K562 (cell line): ENCODE measurements around the gene ZC3H12A. TPM values are rescaled to one million over a fixed set of nuclear protein-coding genes. Genes with fewer than 3 reads are reported as not detected.
A peak's percentile ranks its signal among the peaks of the same experiment; 100 is the strongest.

ENCODE experiments used
- ATAC-seq: fragments of 200-7000 bp; cut with Tn5 transposase; 3 replicates; pipeline ENCODE4 v1.9.1; 2020; ENCODE audit warnings: moderate library complexity
- BruUV-seq: library from RNA; stranded (reverse); fragments of 400-500 nt; replicated peaks from 2 replicates; lab custom pipeline; 2021; lab: Mats Ljungman, UMichigan
- CTCF ChIA-PET: fragments of 300-600 bp; formaldehyde crosslinking; extraction: SDS; loops from one replicate; lab custom pipeline; 2021; ENCODE audit warnings: low intra/inter-chr PET ratio; lab: Yijun Ruan, JAX
- POLR2A ChIA-PET: fragments of 300-600, 350-650 bp; sonication (Branson Sonifier 250); formaldehyde crosslinking; extraction: SDS; loops from one replicate; lab custom pipeline; 2021; ENCODE audit warnings: antibody characterized with exemption, inconsistent platforms; lab: Yijun Ruan, JAX
- DNase-seq, 4 experiments: peaks; one replicate each; pipeline versions ENCODE4 v3.0.0 to v3.0.0-alpha.2; 2011 to 2018; ENCODE audit warnings: low spot score in 3 of 4, mixed read lengths in 3 of 4; ENCODE audit errors: extremely low read depth in 1 of 4
- FAIRE-seq: peaks from 2 replicates; lab custom pipeline; 2011; peaks lifted over from hg19 to GRCh38; lab: Jason Lieb, UNC
- H2AFZ ChIP-seq: 2 replicates; pipeline ENCODE4 v1.6.0; 2011; ENCODE audit warnings: low read depth, low read length, control low read depth, inconsistent platforms
- H3K27ac ChIP-seq: fragments of 200-600 bp; 3 replicates; pipeline ENCODE4 v1.8.0; 2011; ENCODE audit warnings: low read depth, mild to moderate bottlenecking, control low read depth, inconsistent platforms, low read length, moderate library complexity, mixed read lengths; ENCODE audit errors: extremely low read depth
- H3K27me3 ChIP-seq, 2 experiments: fragments of 300-600 bp in 1 of 2; 2 replicates in 1 of 2; 3 replicates in 1 of 2; pipeline versions ENCODE4 v1.6.0 to v1.8.0; 2011; ENCODE audit warnings: inconsistent platforms in 2 of 2, low read length in 2 of 2, mild to moderate bottlenecking in 1 of 2, mixed read lengths in 1 of 2, moderate library complexity in 1 of 2; ENCODE audit not compliant: control insufficient read depth in 2 of 2, insufficient read depth in 2 of 2
- H3K36me3 ChIP-seq: fragments of 300-600 bp; 3 replicates; pipeline ENCODE4 v1.8.0; 2011; ENCODE audit warnings: mild to moderate bottlenecking, low read length, inconsistent platforms; ENCODE audit not compliant: control insufficient read depth, insufficient read depth
- H3K4me1 ChIP-seq, 2 experiments: fragments of 200-600 bp in 1 of 2; replicated peaks in 1 of 2; 2 replicates in 1 of 2; 3 replicates in 1 of 2; pipeline versions ENCODE4 v1.5.1 to v1.8.0; 2011; ENCODE audit warnings: inconsistent platforms in 2 of 2, low read length in 2 of 2, mild to moderate bottlenecking in 1 of 2, mixed read lengths in 1 of 2, moderate library complexity in 1 of 2; ENCODE audit not compliant: control insufficient read depth in 2 of 2, insufficient read depth in 2 of 2
- H3K4me2 ChIP-seq: 2 replicates; pipeline ENCODE4 v1.6.1; 2011; ENCODE audit warnings: low read length, control low read depth, inconsistent platforms, mixed read lengths; ENCODE audit not compliant: insufficient read depth
- H3K4me3 ChIP-seq: fragments of 200-600 bp; sonication (generic), shearing (Covaris generic); 2 replicates; pipeline ENCODE4 v1.5.1; 2016; ENCODE audit warnings: control low read depth, inconsistent platforms
- H3K79me2 ChIP-seq: fragments of 200-600 bp; 3 replicates; pipeline ENCODE4 v1.8.0; 2011; ENCODE audit warnings: low read length, inconsistent platforms; ENCODE audit not compliant: control insufficient read depth, insufficient read depth
- H3K9ac ChIP-seq, 2 experiments: 2 replicates each; pipeline versions ENCODE4 v1.6.0 to v1.6.1; 2011; ENCODE audit warnings: low read depth in 2 of 2, low read length in 2 of 2, control low read depth in 1 of 2, inconsistent platforms in 1 of 2, mild to moderate bottlenecking in 1 of 2, mixed read lengths in 1 of 2; ENCODE audit not compliant: insufficient read depth in 1 of 2
- H3K9me1 ChIP-seq: one replicate; pipeline ENCODE4 v1.6.0; 2011; ENCODE audit warnings: inconsistent platforms, mild to moderate bottlenecking, low read length, moderate library complexity; ENCODE audit not compliant: control insufficient read depth, insufficient read depth
- H3K9me3 ChIP-seq: replicated peaks from 2 replicates; pipeline ENCODE4 v1.5.1; 2011; ENCODE audit warnings: low read depth, low read length, inconsistent platforms; ENCODE audit not compliant: control insufficient read depth, insufficient read depth
- H4K20me1 ChIP-seq: replicated peaks from 2 replicates; pipeline ENCODE4 v1.6.1; 2011; ENCODE audit warnings: low read length, inconsistent platforms, mixed read lengths; ENCODE audit not compliant: control insufficient read depth, insufficient read depth
- ELF4 ChIP-seq: fragments of 450-650 bp; formaldehyde crosslinking; IDR thresholded peaks from 2 replicates; pipeline ENCODE4 v1.4.0; 2022; ENCODE audit warnings: missing genetic modification characterization
- FOXK2 ChIP-seq, 2 experiments: fragments of 450-650 bp; IDR thresholded peaks in 1 of 2; conservative IDR thresholded peaks in 1 of 2; 2 replicates each; pipeline ENCODE4 v1.6.1; 2016; ENCODE audit warnings: low read depth in 2 of 2, mild to moderate bottlenecking in 1 of 2
- GTF2B ChIP-seq: IDR thresholded peaks from 2 replicates; pipeline ENCODE4 v1.6.1; 2011; ENCODE audit not compliant: insufficient read length; ENCODE audit errors: extremely low read depth
- POLR2AphosphoS2 ChIP-seq: IDR thresholded peaks from 2 replicates; pipeline ENCODE4 v1.6.1; 2012; ENCODE audit warnings: low read length, improper control_type of control experiment
- POLR2G ChIP-seq: fragments of 200-400 bp; formaldehyde crosslinking; IDR thresholded peaks from 2 replicates; pipeline ENCODE4 v1.6.1; 2017; ENCODE audit warnings: low read depth, mild to moderate bottlenecking, antibody characterized with exemption, low read length, moderate library complexity
- STAT5B ChIP-seq: fragments of 250-450 bp; sonication (Bioruptor Pico); IDR thresholded peaks from 2 replicates; pipeline ENCODE4 v1.8.0; 2021; ENCODE audit warnings: mild to moderate bottlenecking, inconsistent platforms
- THAP7 ChIP-seq: fragments of 250-450 bp; sonication (Bioruptor Pico); IDR thresholded peaks from 2 replicates; pipeline ENCODE4 v1.5.0; 2021
- ZFP30 ChIP-seq: fragments of 250-450 bp; sonication (Bioruptor Pico); IDR thresholded peaks from 2 replicates; pipeline ENCODE4 v1.8.0; 2022; ENCODE audit warnings: moderate library complexity, mild to moderate bottlenecking, inconsistent platforms, borderline replicate concordance
- ZNF780A ChIP-seq: fragments of 250-450 bp; sonication (Bioruptor Pico); IDR thresholded peaks from 2 replicates; pipeline ENCODE4 v1.5.0; 2021; ENCODE audit warnings: mild to moderate bottlenecking
- WGBS: fragments of 100-300 bp; shearing (Covaris generic); methylation state at CpG from one replicate; pipeline ENCODE4 v1.1.6; 2016; ENCODE audit warnings: low coverage, mixed read lengths; ENCODE audit not compliant: insufficient coverage; ENCODE audit errors: missing lambda C conversion rate; 5-methylcytosine and 5-hydroxymethylcytosine counted together
- in situ Hi-C: fragments of 300-500 bp; cut with MboI; formaldehyde crosslinking; loops from 4 replicates; pipeline ENCODE4 v1.15.0; 2018; ENCODE audit warnings: inconsistent platforms, mixed read lengths
- intact Hi-C: fragments of 100-400 bp; cut with micrococcal nuclease; formaldehyde crosslinking; loops from 2 replicates; pipeline ENCODE4 v1.14.2; 2022
- polyA plus RNA-seq, 8 experiments: library from polyadenylated mRNA; depleted of rRNA in 4 of 8; stranded (reverse) in 5 of 8; unstranded in 3 of 8; fragments of >200 nt; fragmentation: Nextera tagmentation in 2 of 8; fragmentation: Illumina TruSeq in 1 of 8; extraction: Ambion mirVana in 2 of 8; extraction: Trizol in 1 of 8; gene quantifications; 2 replicates each; pipeline versions ENCODE4 v1.2.1 to v1.2.3, GENCODE V29; 2011 to 2014; ENCODE audit warnings: inconsistent platforms in 1 of 8, missing spikeins in 1 of 8
- total RNA-seq, 7 experiments: library from RNA; depleted of rRNA in 6 of 7; stranded (reverse); fragments of >200 nt in 6 of 7; fragmentation: Illumina TruSeq in 2 of 7; extraction: Trizol in 2 of 7; gene quantifications; 2 replicates each; pipeline versions ENCODE4 v1.2.1 to v1.2.3, GENCODE V29; 2011 to 2021; ENCODE audit warnings: low replicate concordance in 1 of 7
- TF ChIP-seq, protein P1 (sequence below): fragments of 250-450 bp; sonication (Bioruptor Pico); IDR thresholded peaks from 2 replicates; pipeline ENCODE4 v1.8.0; 2022; ENCODE audit warnings: moderate library complexity, mild to moderate bottlenecking, inconsistent platforms
- TF ChIP-seq, protein P2 (sequence below): sonication (generic); formaldehyde crosslinking; IDR thresholded peaks from 2 replicates; pipeline ENCODE4 v1.8.0; 2022; ENCODE audit warnings: mild to moderate bottlenecking, missing genetic modification reagents
- TF ChIP-seq, protein P3 (sequence below): IDR thresholded peaks from 2 replicates; pipeline ENCODE4 v1.6.1; 2012; ENCODE audit warnings: low read depth, low read length, improper control_type of control experiment, borderline replicate concordance
- TF ChIP-seq, protein P4 (sequence below), 2 experiments: IDR thresholded peaks; 2 replicates each; pipeline ENCODE4 v1.6.1; 2011; ENCODE audit warnings: borderline replicate concordance in 1 of 2, control low read depth in 1 of 2, low read depth in 1 of 2, low read length in 1 of 2, mild to moderate bottlenecking in 1 of 2, mixed read lengths in 1 of 2, moderate library complexity in 1 of 2; ENCODE audit not compliant: insufficient read depth in 1 of 2, insufficient read length in 1 of 2, poor library complexity in 1 of 2, severe bottlenecking in 1 of 2; ENCODE audit errors: extremely low read depth in 1 of 2

ZC3H12A gene
- total and polyA plus RNA-seq, 9 of the 15 experiments (the other 6 are each of a cell fraction or from before 2014, with no cell fraction given): 0.14 to 9.4 (median 6.7) TPM

DNA sequence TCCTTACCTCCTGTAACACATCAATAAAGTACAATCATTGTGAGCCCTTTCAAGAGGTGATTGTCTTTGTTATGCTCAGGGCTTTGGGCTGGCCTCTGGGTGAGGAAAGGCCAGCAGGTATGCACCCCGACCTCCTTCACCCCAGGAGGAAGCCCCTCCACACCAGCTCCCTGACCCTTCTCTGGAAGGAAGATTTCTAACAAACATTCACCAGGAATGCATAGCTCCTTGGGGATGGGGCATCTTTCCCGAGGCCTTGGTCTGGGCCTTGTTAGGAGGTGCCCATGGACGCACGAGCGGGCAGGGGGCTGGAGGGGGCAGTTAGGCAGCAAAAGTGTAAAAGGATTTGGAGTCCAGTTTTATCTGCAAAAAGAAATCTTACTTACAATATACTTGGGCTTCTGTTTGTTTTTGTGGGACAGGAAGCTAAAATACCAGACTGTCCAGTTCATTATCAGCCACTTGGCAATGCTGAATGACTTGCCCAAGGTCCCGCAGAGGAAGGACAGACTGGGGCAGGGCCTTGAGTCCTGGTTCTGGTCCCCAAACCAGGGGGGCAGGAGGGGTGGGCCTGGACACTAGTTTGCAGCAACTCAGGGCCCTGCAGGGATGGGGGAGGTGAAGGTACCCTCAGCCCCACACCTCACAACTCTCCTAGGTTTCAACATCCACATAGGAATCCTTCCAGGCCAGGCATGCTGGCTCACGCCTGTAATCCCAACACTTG lies 10.1 kb downstream of the ZC3H12A start:
- H3K27ac ChIP-seq: no peak overlapping the region
- no peak for DNase-seq
- intact Hi-C loops: no loop called here
- TF ChIP-seq, protein P1, sequence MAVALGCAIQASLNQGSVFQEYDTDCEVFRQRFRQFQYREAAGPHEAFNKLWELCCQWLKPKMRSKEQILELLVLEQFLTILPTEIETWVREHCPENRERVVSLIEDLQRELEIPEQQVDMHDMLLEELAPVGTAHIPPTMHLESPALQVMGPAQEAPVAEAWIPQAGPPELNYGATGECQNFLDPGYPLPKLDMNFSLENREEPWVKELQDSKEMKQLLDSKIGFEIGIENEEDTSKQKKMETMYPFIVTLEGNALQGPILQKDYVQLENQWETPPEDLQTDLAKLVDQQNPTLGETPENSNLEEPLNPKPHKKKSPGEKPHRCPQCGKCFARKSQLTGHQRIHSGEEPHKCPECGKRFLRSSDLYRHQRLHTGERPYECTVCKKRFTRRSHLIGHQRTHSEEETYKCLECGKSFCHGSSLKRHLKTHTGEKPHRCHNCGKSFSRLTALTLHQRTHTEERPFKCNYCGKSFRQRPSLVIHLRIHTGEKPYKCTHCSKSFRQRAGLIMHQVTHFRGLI: no peak
- TF ChIP-seq ZNF780A (CRISPR knock-in tag) (no peak), STAT5B (CRISPR knock-in tag) (no peak), FOXK2 (conservative IDR thresholded peaks at IDR 0.05 in 1 of 2, IDR thresholded peaks at IDR 0.05 in 1 of 2; ENCODE audit: low read depth in 2 of 2) (no peak), ELF4 (CRISPR knock-in tag) (no peak), GTF2B (no peak), THAP7 (CRISPR knock-in tag) (no peak), POLR2G (peak; percentile 15; the same call in 1 of the 2 replicates), ZFP30 (CRISPR knock-in tag) (no peak), POLR2AphosphoS2 (peak; percentile 62)
- TF ChIP-seq, protein P2, sequence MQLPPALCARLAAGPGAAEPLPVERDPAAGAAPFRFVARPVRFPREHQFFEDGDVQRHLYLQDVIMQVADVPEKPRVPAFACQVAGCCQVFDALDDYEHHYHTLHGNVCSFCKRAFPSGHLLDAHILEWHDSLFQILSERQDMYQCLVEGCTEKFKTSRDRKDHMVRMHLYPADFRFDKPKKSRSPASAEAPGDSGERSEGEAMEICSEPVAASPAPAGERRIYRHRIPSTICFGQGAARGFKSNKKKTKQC (CRISPR knock-in tag): 0 out of 2 replicates have a peak, but pooled peaks have one; percentile 22
- TF ChIP-seq, protein P3, sequence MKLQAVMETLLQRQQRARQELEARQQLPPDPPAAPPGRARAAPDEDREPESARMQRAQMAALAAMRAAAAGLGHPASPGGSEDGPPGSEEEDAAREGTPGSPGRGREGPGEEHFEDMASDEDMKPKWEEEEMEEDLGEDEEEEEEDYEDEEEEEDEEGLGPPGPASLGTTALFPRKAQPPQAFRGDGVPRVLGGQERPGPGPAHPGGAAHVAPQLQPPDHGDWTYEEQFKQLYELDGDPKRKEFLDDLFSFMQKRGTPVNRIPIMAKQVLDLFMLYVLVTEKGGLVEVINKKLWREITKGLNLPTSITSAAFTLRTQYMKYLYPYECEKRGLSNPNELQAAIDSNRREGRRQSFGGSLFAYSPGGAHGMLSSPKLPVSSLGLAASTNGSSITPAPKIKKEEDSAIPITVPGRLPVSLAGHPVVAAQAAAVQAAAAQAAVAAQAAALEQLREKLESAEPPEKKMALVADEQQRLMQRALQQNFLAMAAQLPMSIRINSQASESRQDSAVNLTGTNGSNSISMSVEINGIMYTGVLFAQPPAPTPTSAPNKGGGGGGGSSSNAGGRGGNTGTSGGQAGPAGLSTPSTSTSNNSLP: no peak
- TF ChIP-seq, protein P4, sequence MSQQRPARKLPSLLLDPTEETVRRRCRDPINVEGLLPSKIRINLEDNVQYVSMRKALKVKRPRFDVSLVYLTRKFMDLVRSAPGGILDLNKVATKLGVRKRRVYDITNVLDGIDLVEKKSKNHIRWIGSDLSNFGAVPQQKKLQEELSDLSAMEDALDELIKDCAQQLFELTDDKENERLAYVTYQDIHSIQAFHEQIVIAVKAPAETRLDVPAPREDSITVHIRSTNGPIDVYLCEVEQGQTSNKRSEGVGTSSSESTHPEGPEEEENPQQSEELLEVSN (IDR thresholded peaks at IDR 0.05; ENCODE audit: borderline replicate concordance in 1 of 2, extremely low read depth in 1 of 2, insufficient read depth in 1 of 2, insufficient read length in 1 of 2, low read depth in 1 of 2, low read length in 1 of 2, poor library complexity in 1 of 2, severe bottlenecking in 1 of 2): no peak

More for the DNA sequence above, 10.1 kb downstream of the ZC3H12A start:
- H3K9me3 ChIP-seq: no peaks in the 10 kb centered on the region
- no peak for ATAC-seq
- H3K9me1 ChIP-seq: no peaks in the 10 kb centered on the region
- POLR2A ChIA-PET: interaction anchor here (0.6 to 6.4 kb wide), 13 partner anchors 9 to 506 kb away, joined by 3 to 118 read pairs (median 4); partner anchors contain the start of genes CDCA8, GNL2, MEAF6 and SNIP1
- no TSS peak for BruUV-seq
- 84% methylated on average over 7 of the region's 7 CpGs for WGBS
- in situ Hi-C loops: no loop called here
- peak overlapping the region in 1 of 2 experiments; percentile 23; a peak in 1 of 4 replicates for H3K9ac ChIP-seq
- no peak overlapping the region for H2AFZ ChIP-seq
- no peak overlapping the region for H3K4me3 ChIP-seq
- FAIRE-seq: no peak
- CTCF ChIA-PET: interaction anchor here (1.1 kb wide), 1 partner anchor 30 kb away, joined by 3 read pairs; no protein-coding TSS in a partner anchor
- H4K20me1 ChIP-seq: peaks cover 5% of the 10 kb centered on the region; the same call in 1 of the 2 replicates
- H3K4me2 ChIP-seq: no peak overlapping the region
- H3K27me3 ChIP-seq: no peaks in the 10 kb centered on the region
- peaks cover 63% of the 10 kb centered on the region for H3K36me3 ChIP-seq
- peaks cover 8% of the 10 kb centered on the region for H3K79me2 ChIP-seq
- H3K4me1 ChIP-seq: peaks cover 9 to 27% of the 10 kb centered on the region in 2 experiments; a peak in 4 of 5 replicates
